ENCODE measurements around the gene MX2.

The MX2 gene

DNA sequence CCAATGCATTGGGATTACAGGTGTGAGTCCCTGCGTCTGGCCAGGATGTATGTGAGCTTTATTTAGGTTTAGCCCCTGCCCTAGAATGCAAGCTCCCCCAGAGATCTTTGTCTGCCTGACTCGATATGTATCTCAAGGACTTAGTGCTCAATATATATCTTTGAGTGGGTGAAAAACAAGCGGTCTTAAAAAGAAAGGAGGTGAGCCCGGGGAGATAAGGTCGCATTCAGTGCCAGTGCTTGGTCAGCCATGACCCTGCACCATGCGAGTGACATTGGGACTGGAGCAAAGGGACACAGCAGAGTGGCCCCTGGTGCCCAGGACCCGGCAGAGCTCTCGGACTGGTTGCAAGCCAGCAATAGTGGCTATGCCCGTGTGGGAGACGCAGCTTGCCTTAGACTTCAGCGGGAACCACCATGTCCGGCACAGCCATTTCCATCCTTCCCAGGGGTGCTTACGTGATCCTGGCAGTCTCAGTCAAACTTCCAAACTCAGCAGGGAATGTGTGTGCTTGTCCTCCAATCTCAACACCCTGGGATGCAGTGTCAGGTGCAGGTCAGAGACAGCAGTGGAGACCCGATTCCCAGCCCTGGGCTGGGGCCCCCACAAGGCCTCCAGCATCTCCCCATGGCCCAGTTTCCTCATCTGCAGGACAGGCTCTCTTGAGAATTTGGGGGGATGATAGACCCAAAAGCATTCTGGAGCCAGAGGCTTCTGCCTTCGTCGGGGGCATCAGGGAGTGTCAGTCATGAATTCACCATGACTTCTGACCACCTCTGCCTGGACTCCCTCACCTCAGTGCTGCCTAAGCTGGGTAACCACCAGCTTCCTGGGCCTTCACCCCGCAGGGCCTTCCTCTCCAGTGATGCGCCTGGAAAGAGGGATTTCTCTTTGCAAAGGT, 1.8 kb downstream of the MX2 start:
- DNase-seq (ENCODE audit: low read depth in 2 of 3, low spot score in 2 of 3): no peak

DNA sequence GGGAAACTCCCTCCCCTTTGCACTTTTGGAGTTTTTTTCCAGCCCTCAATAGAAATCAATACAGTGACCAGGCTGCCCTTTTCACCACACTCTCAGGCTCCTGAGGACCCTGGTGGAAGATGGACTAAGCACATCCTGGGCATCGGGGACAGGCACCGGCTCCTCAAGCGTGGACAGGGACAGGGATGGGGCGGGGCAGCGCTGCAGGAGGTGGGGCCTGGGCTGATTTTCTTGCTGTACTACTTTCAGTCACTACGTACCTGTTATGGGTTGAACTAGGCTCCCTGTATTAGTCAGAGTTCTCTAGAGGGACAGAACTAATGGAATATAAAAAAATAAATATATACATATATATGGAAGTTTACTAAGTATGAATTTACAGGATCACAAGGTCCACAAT, 2.5 kb downstream of the MX2 start:
- no peak for DNase-seq (ENCODE audit: low read depth in 2 of 3, low spot score in 2 of 3)

DNA sequence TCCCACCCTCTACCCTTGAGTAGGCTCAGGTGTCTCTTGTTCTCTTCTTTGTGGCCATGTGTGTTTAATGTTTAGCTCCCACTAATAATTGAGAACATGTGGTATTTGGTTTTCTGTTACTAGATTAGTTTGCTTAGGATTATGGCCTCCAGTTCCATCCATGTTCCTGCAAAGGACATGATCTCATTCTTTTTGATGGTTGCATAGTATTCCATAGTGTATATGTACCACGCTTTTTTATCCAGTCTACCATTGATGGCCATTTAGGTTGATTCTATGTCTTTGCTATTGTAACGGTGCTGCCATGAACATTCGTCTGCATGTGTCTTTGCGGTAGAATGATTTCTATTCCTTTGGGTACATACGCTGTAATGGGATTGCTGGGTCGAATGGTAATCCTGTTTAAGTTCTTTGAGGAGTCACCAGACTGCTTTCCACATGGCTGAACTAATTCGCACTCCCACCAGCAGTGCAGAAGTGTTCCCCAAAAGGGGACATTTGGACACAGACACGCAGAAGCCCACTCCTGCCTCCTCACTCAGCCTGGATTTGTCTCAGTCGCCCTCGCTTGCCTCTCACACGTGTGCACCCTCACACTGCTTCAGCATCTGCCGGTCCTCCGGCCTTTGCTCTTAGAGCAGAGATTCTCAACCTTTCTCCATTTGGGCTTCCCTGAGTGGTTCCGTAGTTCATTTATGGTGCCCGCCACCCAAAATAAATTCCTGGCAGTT, 3.7 kb downstream of the MX2 start:
- DNase-seq (ENCODE audit: low read depth in 2 of 3, low spot score in 2 of 3): no peak

DNA sequence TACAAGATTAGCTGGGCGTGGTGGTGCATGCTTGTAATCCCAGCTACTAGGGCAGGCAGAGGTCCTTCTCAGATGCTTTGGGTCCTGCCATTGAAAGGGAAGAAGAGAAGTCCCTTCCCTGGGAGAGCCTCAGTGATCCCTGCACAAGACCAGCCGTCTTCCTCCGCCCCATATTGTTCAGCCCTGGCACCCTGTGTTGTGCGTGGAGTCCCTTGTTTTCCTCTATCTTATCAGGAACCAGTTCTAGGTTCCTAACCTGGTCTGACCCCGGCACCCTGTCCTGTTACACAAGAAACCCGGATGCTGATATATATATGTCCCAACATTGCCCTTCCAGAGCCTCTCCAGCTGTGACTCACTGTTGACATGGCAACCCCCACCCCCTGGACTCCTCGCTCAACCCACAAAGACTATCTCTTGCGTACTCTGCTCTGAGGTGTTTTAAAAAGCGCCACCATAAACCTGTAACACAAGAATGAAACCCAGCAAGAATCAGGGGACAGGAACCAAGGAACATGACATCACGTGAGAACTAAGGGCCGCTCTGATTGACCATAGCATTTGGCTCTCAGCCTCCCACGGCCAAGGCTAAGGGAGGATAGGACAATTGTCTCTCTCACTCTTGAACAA, 4.8 kb downstream of the MX2 start:
- no peak for DNase-seq (ENCODE audit: low read depth in 2 of 3, low spot score in 2 of 3)

DNA sequence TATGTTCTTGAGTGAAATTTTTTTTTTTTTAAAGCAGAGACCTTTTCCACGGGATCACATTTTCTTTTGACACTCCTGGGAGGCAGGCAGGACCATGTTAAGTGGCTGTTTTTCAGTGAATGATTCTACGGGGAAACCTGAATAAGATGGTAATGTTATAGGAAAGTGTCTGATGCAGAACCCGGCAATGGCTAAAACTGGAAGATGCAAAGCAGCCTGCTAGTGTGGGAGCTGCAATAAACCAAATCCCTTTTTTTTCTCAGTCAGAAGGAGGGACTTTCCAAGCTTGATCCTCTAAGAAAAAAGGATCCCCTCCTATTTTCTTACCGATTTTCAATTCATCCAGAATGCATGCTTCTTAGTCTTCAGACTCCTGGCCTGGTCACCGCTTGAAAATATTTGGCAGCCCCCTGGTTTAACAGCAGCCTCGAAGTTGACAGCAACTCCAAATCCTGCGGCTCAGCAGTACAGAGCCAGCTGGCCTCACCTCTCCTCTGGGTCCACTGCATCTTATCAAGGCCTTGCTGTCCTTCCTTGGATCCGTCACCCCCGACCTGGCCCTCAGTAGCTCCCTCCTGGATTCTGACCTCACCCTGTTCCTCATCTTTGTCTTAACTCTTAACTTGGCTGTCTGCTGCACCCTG, 5.6 kb downstream of the MX2 start:
- DNase-seq (ENCODE audit: low read depth in 2 of 3, low spot score in 2 of 3): no peak

DNA sequence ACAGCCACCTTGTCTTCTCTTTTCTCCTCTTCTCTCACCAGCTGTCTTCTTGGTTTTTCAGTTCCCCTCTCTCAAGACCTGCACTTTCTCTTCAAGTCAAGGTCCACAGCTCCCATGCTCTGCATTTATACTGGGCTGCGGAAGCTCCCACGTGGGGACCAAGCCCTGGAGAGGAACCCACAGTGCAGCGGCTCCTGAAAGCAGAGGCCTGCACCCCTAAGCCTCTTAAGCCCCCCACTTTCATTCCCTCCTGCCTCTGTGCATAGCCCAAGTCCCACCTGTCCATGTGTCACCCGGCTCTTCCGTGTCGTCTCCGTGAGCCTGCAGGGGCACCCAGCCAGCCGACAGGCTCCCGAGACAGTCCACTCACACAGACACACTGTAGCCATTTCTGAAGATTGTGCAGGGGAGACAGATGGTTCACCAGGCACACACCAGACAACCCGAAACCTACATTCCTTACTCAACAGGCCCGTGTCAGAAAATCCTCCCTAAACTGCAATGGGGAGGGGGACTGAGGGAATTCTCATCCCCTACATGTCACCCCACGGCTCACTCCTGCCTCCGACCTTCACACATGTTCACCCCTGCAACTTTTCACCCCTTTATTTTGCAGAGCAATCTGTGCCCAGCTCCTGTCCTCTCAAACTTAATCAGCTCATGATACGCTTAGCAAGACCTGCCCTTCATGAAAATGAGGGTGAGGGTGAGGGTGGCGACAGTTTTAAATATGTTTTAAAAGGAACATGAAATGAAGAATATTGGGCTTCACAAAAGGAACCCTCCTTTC, 6.3 kb downstream of the MX2 start:
- DNase-seq (ENCODE audit: low read depth in 2 of 3, low spot score in 2 of 3): no peak

DNA sequence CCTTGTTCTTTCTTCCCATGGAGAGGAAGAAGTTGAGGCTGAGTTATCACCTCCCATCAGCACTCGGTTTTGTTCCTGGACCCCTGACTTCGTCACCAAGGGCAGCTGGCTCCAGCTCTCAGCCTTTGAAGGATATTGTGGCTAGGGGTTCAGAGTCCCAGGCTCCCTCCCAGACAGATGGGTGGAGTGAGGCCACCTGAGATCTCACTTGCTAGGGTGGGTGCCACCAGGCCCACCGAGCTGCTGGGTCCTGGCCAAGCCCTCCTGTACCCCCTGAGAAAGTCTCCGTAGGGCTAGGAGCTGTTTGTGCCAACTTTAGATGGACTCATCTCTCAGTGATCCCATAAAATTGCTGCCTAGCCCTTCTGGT, 6.9 kb downstream of the MX2 start:
- DNase-seq (ENCODE audit: low read depth in 2 of 3, low spot score in 2 of 3): no peak

DNA sequence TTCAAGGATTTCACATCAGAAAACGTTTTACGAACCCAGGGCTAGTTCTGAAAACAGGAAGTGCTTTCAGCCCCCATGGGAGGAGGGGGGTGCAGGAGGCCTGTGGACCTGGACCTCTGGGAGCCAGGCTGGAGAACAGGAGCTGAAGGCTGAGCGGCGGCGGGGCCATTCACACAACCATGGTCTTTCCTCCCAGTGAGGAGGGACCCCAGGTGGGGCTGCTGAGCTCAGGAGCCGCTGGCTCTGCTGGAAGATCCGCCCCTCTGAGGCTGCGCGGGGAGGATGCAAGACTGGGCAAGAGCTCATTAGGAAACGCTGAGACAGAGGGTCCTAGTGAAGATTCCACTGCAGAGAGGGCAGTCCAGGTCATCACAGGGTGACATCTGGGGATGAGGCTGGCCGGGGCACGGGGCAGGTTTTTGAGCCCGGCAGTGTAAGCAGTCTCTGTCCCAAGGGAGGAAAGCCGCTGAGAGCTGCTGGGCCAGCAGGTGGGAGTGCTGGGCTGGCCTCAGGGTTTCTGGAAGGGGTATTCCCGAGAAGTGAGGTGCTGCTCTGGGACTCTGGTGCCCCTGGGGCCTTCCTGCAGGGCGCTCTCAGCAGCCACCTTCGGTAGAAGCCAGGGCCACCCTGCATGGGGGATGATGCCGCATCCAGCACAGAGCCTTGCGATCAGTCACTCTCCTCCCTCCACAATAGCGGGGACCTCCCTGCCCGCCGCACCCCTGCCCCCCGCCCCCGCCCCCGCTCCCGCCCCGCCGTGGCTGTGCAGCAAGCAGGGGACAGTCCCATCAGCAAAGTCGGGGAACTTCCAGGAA, 7.5 kb downstream of the MX2 start:
- peak in 1 of 3 experiments; percentile 19 for DNase-seq (ENCODE audit: low read depth in 2 of 3, low spot score in 2 of 3)

DNA sequence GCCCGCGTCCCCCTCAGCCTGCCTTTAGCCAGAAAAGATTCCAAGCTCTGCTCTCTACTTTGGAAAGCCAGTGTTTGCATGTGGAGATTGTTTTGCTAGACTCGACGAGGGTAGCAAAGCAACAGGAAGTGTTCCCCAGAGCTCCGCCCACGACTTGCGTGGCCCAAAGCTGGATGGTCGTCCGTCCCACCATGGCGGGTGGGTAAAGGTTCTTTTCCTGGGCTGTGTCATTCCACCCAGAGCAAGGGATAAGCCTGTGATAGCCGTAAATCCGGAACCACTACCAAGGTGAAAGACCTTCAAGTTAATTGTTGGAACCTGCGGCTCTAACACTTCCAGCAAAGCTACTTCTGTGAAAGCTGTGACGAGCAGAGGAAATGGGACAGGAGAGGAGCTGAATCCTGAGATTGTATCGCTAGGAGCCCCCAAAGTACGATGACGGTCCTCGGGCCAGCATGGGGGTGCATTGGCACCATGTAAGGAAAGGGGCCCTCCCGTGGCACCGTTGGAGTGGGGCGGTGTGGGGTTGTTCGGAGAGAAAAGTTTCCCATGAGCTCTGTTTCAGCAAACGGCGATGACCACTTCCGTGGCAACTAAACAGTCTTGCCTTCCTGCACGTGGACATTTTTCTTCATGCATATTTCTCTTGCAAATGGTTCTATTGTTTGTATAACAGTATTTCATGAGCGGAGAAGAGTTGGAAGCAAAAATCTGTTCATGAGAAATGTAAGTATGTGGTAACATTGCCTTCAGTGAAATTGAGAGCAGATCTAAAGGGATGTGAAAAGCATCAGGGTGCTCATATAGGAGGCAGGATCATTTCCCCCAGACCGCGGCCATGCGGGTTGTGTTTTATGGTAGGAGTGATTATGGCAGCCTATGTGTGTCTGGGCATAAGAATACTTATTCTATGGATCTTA, 8.4 kb downstream of the MX2 start:
- no peak for DNase-seq (ENCODE audit: low read depth in 2 of 3, low spot score in 2 of 3)

DNA sequence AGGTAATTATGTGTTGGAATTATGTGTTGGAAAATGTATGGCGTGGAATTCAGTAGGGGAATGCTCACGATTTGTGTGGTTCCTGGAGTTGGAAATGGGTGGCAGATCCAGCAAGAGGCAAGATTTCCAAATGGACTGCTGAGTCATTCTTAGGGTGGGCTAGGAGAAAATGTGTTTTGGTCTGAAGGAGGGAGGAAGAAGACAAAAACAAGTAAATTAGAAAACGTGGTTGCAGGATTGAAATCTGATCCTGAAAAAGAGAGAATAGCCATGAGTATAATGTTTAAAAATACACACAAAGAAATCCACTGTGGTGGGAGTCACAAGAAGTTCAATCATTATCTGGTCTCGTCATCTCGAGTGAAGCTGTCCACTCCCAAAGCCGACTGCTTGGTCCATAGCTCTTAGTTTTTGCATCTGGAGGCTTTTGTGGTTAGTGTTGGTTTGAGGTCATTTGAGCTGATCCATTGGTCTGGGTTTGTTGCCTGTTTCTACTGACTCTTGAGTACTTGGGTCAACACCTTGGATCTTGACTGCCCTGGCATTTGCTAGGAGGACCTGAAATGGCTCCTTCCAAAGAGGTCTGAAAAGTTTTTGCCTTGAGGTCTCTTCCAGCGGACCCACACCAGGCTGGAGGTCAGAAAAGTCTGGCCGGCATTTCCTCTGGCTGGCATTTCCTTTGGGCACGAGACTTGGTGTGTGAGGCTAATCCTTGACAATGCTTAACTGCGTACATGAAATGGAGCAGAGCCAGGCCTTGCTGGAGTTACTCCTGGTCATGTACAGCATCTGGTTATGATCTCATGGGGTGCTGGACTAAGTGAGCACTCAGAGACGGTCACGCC, 9.2 kb downstream of the MX2 start:
- no peak for DNase-seq (ENCODE audit: low read depth in 2 of 3, low spot score in 2 of 3)

DNA sequence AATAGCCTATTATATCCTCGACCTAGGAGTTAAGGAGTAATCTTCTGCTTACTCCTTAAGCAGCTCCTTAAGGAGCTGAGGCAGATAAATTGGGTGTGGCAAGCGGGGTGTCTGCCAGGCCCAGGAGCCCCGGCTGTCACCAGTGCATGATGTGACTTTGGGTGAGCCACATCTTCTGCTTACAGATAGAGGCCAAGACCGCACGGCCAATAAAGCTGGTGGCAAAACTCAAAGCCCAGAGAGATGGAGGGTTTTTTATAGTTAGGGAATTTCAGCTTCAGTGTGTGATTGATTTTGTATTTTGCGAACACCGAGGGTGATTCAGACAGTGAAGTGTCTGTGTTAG, 9.8 kb downstream of the MX2 start:
- no peak for DNase-seq (ENCODE audit: low read depth in 2 of 3, low spot score in 2 of 3)

DNA sequence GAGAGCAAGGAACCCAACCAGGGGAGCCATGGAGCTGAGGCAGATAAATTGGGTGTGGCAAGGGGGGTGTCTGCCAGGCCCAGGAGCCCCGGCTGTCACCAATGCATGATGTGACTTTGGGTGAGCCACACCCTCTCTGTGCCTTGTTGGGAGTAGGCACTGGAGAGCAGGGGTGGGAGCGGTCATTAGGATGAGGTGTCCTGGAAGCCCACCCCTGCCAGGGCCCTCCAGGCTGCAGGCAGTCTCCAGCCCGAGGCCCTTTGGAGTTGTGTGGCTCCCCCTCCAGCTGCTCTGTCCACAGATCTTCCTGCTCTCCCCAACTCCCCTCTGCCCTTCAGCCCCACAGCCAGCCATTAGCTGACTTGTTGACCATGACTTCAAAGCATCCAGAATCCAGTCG, 11.4 kb downstream of the MX2 start:
- no peak for DNase-seq (ENCODE audit: low read depth in 2 of 3, low spot score in 2 of 3)

DNA sequence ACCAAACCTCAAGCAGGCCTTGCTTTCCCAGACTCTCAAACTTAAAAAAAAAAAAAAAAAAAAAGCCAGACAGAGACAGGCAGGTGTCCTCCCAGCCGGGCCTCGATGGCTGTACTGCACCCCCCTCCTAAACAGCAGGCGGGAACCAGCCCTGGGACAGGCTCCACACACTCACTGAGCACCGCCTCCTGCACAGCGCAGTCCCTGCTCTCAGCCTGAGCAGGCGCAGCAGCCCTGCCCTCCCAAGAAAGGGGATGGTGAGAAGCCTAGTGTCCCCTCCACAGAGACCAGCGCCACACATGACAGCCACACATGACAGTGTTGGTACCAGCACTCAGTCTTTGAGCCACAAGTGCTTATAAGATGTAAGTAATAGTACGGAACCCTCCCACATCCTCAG, 11.9 kb downstream of the MX2 start:
- no peak for DNase-seq (ENCODE audit: low read depth in 2 of 3, low spot score in 2 of 3)

DNA sequence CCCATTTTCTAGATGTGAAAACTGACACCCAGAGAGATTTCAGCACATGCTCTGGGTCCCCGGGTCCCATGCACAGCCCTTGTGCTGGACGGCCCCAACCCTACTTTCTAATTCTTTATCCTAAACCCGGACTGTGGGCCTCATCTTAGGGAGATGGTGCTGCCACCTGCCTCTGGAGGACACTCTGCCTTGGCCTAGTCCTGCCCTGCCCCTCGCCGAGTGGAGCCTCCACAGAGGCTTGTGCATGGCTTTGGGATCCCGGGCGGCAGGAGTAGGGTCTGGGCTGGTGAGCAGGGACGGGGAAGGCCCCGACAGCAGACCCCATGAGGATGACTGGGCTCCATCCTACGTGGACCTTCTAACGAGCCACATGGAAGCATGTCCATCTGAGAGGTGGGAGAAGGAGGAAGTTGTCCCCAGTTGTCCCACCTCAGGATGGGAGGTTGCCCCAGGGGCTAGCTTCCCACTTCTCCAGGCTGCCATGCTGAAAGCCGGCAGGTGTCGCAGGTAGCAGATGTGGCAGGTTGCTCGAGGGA, 12.4 kb downstream of the MX2 start:
- DNase-seq (ENCODE audit: low read depth in 2 of 3, low spot score in 2 of 3): no peak

DNA sequence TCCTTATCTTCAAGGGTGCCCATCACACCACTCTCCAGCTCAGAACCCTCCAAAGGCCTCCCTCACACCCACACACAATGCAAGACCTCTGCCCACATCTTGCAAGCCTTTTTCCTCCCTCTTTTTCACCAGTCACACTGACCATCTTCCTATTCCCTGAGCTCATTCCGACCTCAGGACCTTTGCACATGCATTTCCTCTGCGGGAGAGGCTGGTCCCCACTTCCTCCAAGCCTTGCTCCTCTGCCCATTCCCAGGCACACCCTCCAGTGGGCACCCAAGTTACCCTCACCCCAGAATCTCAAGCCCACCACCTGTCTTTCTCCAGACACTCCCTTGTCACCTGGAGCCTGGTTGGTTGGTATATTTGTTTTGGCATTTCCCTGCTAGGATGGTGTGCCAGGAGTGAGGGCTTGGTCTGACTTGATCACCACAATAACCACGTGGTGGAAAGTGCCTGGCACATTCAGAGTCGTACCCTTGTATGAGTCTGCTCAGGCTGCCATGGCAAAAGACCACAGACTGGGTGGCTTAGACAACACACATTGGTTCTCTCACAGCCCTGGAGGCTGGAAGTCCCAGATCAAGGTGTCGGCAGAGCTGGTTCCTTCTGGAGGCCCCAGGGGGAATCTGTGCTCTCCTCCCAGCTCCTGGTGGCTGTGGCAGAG, 13.2 kb downstream of the MX2 start:
- DNase-seq (ENCODE audit: low read depth in 2 of 3, low spot score in 2 of 3): no peak

DNA sequence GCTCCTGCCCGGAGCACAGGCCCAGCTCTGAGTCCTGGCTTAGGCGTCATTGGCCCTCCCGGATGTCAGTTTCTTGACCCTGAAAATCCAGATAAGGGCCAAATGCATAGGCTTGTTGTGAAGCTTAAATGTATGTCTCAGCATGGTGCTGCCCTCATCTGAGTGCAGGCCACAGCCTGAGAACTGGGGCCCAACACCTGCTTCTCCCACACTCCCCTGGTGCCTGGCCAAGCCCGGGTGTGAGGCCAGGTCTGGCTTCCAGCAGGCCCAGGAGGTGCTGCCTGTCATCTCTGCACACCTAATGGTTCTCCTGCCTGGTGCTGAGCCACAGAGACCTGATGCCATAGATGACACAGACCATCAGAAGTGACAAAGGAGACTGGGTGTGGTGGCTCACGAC, 14.0 kb downstream of the MX2 start:
- no peak for DNase-seq (ENCODE audit: low read depth in 2 of 3, low spot score in 2 of 3)

DNA sequence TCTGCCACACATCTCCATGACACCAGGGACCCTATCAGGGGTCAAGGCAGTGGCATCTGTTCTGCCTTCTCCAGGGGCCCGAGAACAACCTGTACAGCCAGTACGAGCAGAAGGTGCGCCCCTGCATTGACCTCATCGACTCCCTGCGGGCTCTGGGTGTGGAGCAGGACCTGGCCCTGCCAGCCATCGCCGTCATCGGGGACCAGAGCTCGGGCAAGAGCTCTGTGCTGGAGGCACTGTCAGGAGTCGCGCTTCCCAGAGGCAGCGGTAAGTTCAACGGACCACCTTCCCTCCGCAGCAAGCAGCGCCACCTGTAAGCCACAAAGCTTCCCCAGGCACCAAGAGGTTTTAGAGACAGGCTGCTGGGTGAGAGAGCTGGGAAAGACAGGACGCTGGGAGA, 15.9 kb downstream of the MX2 start:
- no peak for DNase-seq (ENCODE audit: low read depth in 2 of 3, low spot score in 2 of 3)

Data from activated CD8-positive, alpha-beta memory T cell treated with anti-CD3 and anti-CD28 coated beads for 48 hours (primary cell).